Endothelial cell of umbilical vein (primary cell): ENCODE measurements around the gene DNAI2. TPM values are rescaled to one million over a fixed set of nuclear protein-coding genes. Genes with fewer than 3 reads are reported as not detected.

Source experiments
- BruUV-seq: library from RNA; stranded (reverse); fragments of 400-500 nt; replicated peaks from 2 replicates; lab custom pipeline; 2021; lab: Mats Ljungman, UMichigan
- CTCF ChIA-PET: fragments of 300-600, 350-600 bp; sonication (Branson Sonifier 250); formaldehyde crosslinking; loops from one replicate; lab custom pipeline; 2021; ENCODE audit warnings: antibody characterized with exemption, inconsistent platforms; lab: Charles Lee
- POLR2A ChIA-PET: fragments of 300-600, 350-600 bp; sonication (Branson Sonifier 250); formaldehyde crosslinking; loops from one replicate; lab custom pipeline; 2021; ENCODE audit warnings: antibody characterized with exemption, inconsistent platforms; lab: Charles Lee
- DNase-seq: peaks from one replicate; pipeline ENCODE4 v3.0.0-alpha.2; 2011; ENCODE audit warnings: low read depth, low spot score
- FAIRE-seq: peaks from 2 replicates; lab custom pipeline; 2011; peaks lifted over from hg19 to GRCh38; lab: Jason Lieb, UNC
- H2AFZ ChIP-seq: 2 replicates; pipeline ENCODE4 v1.6.0; 2012; ENCODE audit warnings: low read depth, low read length, control low read depth, inconsistent platforms
- H3K27ac ChIP-seq: 2 replicates; pipeline ENCODE4 v1.5.1; 2011; ENCODE audit warnings: low read depth, mild to moderate bottlenecking, control low read depth, low read length, moderate library complexity; ENCODE audit not compliant: insufficient read depth
- H3K27me3 ChIP-seq, 2 experiments: 2 replicates each; pipeline versions ENCODE4 v1.6.0 to v1.6.1; 2011; ENCODE audit warnings: low read length in 2 of 2, mixed read lengths in 1 of 2; ENCODE audit not compliant: control insufficient read depth in 2 of 2, insufficient read depth in 2 of 2
- H3K36me3 ChIP-seq, 2 experiments: 2 replicates in 1 of 2; 3 replicates in 1 of 2; pipeline ENCODE4 v1.5.1; 2011; ENCODE audit warnings: low read length in 2 of 2, mild to moderate bottlenecking in 1 of 2, moderate library complexity in 1 of 2; ENCODE audit not compliant: control insufficient read depth in 2 of 2, insufficient read depth in 2 of 2; ENCODE audit errors: extremely low read depth in 1 of 2
- H3K4me1 ChIP-seq: 3 replicates; pipeline ENCODE4 v1.5.1; 2011; ENCODE audit warnings: mild to moderate bottlenecking, low read length; ENCODE audit not compliant: control insufficient read depth, insufficient read depth; ENCODE audit errors: extremely low read depth
- H3K4me2 ChIP-seq: 2 replicates; pipeline ENCODE4 v1.6.1; 2011; ENCODE audit warnings: low read length, control low read depth, mixed read lengths; ENCODE audit not compliant: insufficient read depth
- H3K4me3 ChIP-seq, 3 experiments: fragments of 200-600 bp in 1 of 3; sonication (generic), shearing (Covaris generic) in 1 of 3; replicated peaks in 1 of 3; 2 replicates each; pipeline ENCODE4 v1.5.1; 2011 to 2016; ENCODE audit warnings: control low read depth in 3 of 3, low read length in 3 of 3, mild to moderate bottlenecking in 2 of 3, inconsistent platforms in 1 of 3, low read depth in 1 of 3, moderate library complexity in 1 of 3; ENCODE audit not compliant: insufficient read depth in 1 of 3
- H3K79me2 ChIP-seq: 2 replicates; pipeline ENCODE4 v1.6.0; 2012; ENCODE audit warnings: low read length, inconsistent platforms; ENCODE audit not compliant: control insufficient read depth, insufficient read depth
- H3K9ac ChIP-seq: replicated peaks from 2 replicates; pipeline ENCODE3; 2011; ENCODE audit warnings: low read length, control low read depth; ENCODE audit not compliant: insufficient read depth; ENCODE audit errors: extremely low read depth
- H3K9me1 ChIP-seq: replicated peaks from 3 replicates; pipeline ENCODE4 v1.6.0; 2011; ENCODE audit warnings: mild to moderate bottlenecking, low read length; ENCODE audit not compliant: control insufficient read depth, insufficient read depth; ENCODE audit errors: extremely low read depth
- H3K9me3 ChIP-seq: replicated peaks from 2 replicates; pipeline ENCODE4 v1.5.1; 2012; ENCODE audit warnings: low read length, inconsistent platforms; ENCODE audit not compliant: control insufficient read depth, insufficient read depth
- H4K20me1 ChIP-seq: replicated peaks from 2 replicates; pipeline ENCODE3; 2011; ENCODE audit warnings: mild to moderate bottlenecking, low read length; ENCODE audit not compliant: control insufficient read depth, insufficient read depth; ENCODE audit errors: extremely low read depth
- EZH2 ChIP-seq: IDR thresholded peaks from 2 replicates; pipeline ENCODE4 v1.6.1; 2012; ENCODE audit warnings: borderline replicate concordance, low read depth, mild to moderate bottlenecking, moderate library complexity, low read length, inconsistent platforms; ENCODE audit not compliant: severe bottlenecking
- FOS ChIP-seq: IDR thresholded peaks from 2 replicates; pipeline ENCODE4 v1.6.1; 2011; ENCODE audit warnings: mild to moderate bottlenecking, low read length, moderate library complexity, borderline replicate concordance; ENCODE audit not compliant: insufficient read depth
- GATA2 ChIP-seq: IDR thresholded peaks from 2 replicates; pipeline ENCODE4 v1.7.0; 2011; ENCODE audit warnings: low read depth, mild to moderate bottlenecking, moderate library complexity, mixed read lengths, low read length; ENCODE audit not compliant: insufficient read length, insufficient read depth
- JUN ChIP-seq: IDR thresholded peaks from 2 replicates; pipeline ENCODE4 v1.6.1; 2011; ENCODE audit warnings: borderline replicate concordance, low read depth; ENCODE audit not compliant: insufficient read length, insufficient read depth
- MYC ChIP-seq: IDR thresholded peaks from one replicate; pipeline ENCODE4 v1.6.1; 2011; ENCODE audit warnings: mild to moderate bottlenecking, low read depth, low read length
- POLR2A ChIP-seq: IDR thresholded peaks from 2 replicates; pipeline ENCODE4 v1.6.1; 2012; ENCODE audit warnings: low read depth, mild to moderate bottlenecking, control low read depth, low read length
- POLR2AphosphoS5 ChIP-seq: IDR thresholded peaks from 2 replicates; pipeline ENCODE4 v1.6.1; 2012; ENCODE audit warnings: low read depth, mild to moderate bottlenecking, control low read depth, low read length, moderate library complexity; ENCODE audit not compliant: insufficient read depth
- dilution Hi-C: fragments of 300-500 bp; cut with MboI; formaldehyde crosslinking; loops from one replicate; pipeline ENCODE4 v1.15.0; 2019; ENCODE audit warnings: low sequenced_read_pairs; ENCODE audit not compliant: extremely low pct_ligation_motif_present
- intact Hi-C: fragments of 100-400 bp; cut with micrococcal nuclease; formaldehyde crosslinking; loops from one replicate; pipeline ENCODE4 v1.10.0; 2022
- polyA plus RNA-seq, 4 experiments: library from polyadenylated mRNA; depleted of rRNA in 3 of 4; stranded (reverse) in 3 of 4; unstranded in 1 of 4; fragments of >200 nt; gene quantifications; 2 replicates each; pipeline versions ENCODE4 v1.2.1 to v1.2.3, GENCODE V29; 2011 to 2012; ENCODE audit warnings: missing spikeins in 1 of 4
- total RNA-seq: library from RNA; stranded (reverse); gene quantifications from 2 replicates; pipeline ENCODE4 v1.2.3, GENCODE V29; 2021
- TF ChIP-seq, protein P1 (sequence below), 2 donors: IDR thresholded peaks; 1 replicate in 1 of 2; 2 replicates in 1 of 2; pipeline ENCODE4 v1.5.1; 2011; ENCODE audit warnings: low read length in 2 of 2, mild to moderate bottlenecking in 2 of 2, moderate library complexity in 2 of 2, control low read depth in 1 of 2, inconsistent platforms in 1 of 2, low read depth in 1 of 2; ENCODE audit not compliant: insufficient read depth in 1 of 2; ENCODE audit errors: extremely low read depth in 1 of 2
- TF ChIP-seq, protein P2 (sequence below): IDR thresholded peaks from 2 replicates; pipeline ENCODE4 v1.6.1; 2011; ENCODE audit not compliant: insufficient read depth, insufficient read length

DNAI2 gene
- total and polyA plus RNA-seq, 2 donors (not counting 3 experiments of a cell fraction or from before 2014, with no cell fraction given), result not detected

DNA sequence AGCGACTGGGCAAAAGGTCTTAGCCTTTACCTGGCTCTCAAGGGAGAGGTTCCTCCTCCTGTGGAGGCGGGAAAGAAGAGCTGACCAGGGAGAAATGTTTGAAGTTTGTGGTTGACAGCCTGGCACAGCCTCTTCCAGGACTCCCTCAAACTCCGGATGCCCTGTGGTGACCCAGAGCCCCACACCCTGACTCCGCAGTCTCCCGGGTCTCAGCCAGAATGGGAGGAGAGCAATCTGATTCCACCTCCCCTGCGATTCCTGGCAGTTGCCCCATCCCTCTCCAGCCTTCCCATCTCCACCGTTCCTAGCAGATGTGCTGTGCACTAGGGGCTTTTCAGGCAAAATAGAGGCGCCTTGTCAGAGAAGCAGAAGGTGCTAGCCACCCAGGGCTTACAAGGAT is 5.5 kb upstream of the DNAI2 start:
- POLR2A ChIA-PET, result no interaction called here

More for the DNA sequence above, 5.5 kb upstream of the DNAI2 start:
- CTCF ChIA-PET, result no interaction called here
- no peaks in the 10 kb centered on the region for H3K9me3 ChIP-seq
- no peaks in the 10 kb centered on the region for H4K20me1 ChIP-seq
- no peaks in the 10 kb centered on the region for H3K9me1 ChIP-seq
- H3K4me2 ChIP-seq, result no peak overlapping the region
- H3K4me1 ChIP-seq, result no peaks in the 10 kb centered on the region
- no peak overlapping the region for H3K4me3 ChIP-seq
- no peaks in the 10 kb centered on the region for H3K27me3 ChIP-seq
- H3K27ac ChIP-seq, result no peak overlapping the region
- dilution Hi-C loops, result no loop called here
- BruUV-seq, result no TSS peak
- no peak overlapping the region for H3K9ac ChIP-seq
- no peaks in the 10 kb centered on the region for H3K36me3 ChIP-seq
- H3K79me2 ChIP-seq, result no peaks in the 10 kb centered on the region
- intact Hi-C loops, result no loop called here
- H2AFZ ChIP-seq, result no peak overlapping the region
- TF ChIP-seq POLR2AphosphoS5, result no peak
- no peak for TF ChIP-seq GATA2
- no peak for TF ChIP-seq POLR2A
- TF ChIP-seq EZH2, result no peak
- TF ChIP-seq, protein P1, sequence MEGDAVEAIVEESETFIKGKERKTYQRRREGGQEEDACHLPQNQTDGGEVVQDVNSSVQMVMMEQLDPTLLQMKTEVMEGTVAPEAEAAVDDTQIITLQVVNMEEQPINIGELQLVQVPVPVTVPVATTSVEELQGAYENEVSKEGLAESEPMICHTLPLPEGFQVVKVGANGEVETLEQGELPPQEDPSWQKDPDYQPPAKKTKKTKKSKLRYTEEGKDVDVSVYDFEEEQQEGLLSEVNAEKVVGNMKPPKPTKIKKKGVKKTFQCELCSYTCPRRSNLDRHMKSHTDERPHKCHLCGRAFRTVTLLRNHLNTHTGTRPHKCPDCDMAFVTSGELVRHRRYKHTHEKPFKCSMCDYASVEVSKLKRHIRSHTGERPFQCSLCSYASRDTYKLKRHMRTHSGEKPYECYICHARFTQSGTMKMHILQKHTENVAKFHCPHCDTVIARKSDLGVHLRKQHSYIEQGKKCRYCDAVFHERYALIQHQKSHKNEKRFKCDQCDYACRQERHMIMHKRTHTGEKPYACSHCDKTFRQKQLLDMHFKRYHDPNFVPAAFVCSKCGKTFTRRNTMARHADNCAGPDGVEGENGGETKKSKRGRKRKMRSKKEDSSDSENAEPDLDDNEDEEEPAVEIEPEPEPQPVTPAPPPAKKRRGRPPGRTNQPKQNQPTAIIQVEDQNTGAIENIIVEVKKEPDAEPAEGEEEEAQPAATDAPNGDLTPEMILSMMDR (IDR thresholded peaks at IDR 0.05; ENCODE audit: extremely low read depth in 1 of 2, insufficient read depth in 1 of 2, low read depth in 1 of 2, low read length in 2 of 2), result no peak
- no peak for TF ChIP-seq FOS
- no peak for TF ChIP-seq MYC
- TF ChIP-seq JUN, result no peak
- TF ChIP-seq, protein P2, sequence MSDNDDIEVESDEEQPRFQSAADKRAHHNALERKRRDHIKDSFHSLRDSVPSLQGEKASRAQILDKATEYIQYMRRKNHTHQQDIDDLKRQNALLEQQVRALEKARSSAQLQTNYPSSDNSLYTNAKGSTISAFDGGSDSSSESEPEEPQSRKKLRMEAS, result no peak
- DNase-seq, result no peak
- no peak for FAIRE-seq
